Left hindlimb (tissue), 1 donor: ENCODE data around the gene SMG5.
"Not testable (repeated sequence)": the region's sequence is repeated elsewhere in the genome, so short reads cannot be mapped to it uniquely, and the experiment has no call there.

Experiments used
- DNase-seq: peaks from one replicate; pipeline ENCODE4 v3.0.0-alpha.2; 2018

SMG5 gene

GRCh38 chr1:156282479-156283222, at the start of gene SMG5:
SMG5 (minus strand) TSS chr1:156282825; CDS start chr1:156282680, 145 bp downstream.
- DNase-seq, result peak; percentile 97

DNA sequence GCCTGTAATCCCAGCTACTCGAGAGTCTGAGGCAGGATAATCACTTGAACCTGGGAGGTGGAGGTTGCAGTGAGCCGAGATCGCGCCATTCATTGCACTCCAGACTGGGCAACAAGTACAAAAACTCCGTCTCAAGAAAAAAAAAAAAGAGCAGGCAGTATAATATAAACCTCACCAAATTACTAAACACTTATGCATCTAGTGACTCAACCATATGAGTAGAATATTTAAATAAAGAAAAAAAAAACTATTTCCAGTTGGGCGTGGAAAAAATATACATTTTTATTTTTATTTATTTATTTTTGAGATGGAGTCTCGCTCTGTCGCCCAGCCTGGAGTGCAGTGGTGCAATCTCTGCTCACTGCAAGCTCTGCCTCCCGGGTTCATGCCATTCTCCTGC, 40.6 kb upstream of the SMG5 start:
- DNase-seq, result not testable (repeated sequence)

GRCh38 chr1:156320560-156320959, 37.9 kb upstream of the SMG5 start:
- DNase-seq, result no peak

- no peak for DNase-seq
Measured at GRCh38 chr1:156319664-156320063, 37.0 kb upstream of the SMG5 start.

DNA sequence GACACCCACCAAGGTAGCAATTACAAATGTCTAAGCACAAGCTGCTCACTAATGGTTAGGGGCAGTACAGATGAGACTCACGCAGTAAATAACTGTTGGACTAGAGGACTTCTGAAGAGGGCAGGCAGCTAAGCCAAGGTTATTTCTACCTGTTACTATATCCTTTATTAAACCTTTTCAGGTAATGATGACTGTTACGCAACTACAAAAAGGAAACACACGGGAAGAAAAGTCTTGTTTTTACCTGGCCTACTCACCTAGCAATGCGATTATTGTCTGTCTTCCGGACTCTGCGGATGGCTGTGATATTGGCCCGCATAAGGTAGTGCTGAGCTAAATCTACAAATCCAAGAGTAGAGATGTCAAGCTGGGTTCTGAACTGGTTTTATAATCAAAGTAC, 34.3 kb upstream of the SMG5 start:
- no peak for DNase-seq

DNA sequence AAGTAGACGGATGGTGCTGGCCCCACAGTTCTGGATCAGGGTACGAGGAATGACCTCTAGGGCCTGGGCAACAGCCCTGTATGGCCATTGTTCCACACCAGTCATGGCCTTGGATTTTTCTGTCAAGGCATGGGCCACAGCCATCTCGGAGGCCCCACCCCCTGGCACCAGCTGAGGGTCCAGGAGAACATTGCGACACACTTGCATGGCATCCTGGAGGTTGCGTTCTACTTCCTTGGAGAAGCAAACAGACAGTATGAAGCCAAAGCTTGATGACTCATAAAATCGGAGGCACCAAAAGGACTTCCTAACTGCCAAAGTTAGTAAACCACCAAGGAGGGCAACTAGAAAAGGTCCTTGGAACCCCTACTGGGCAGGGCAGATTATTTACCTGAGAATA, 28.3 kb upstream of the SMG5 start:
- DNase-seq, result no peak

GRCh38 chr1:156308078-156308477, 25.5 kb upstream of the SMG5 start:
- DNase-seq, result no peak

- no peak for DNase-seq
Measured at GRCh38 chr1:156305215-156305614, 22.6 kb upstream of the SMG5 start.

DNA sequence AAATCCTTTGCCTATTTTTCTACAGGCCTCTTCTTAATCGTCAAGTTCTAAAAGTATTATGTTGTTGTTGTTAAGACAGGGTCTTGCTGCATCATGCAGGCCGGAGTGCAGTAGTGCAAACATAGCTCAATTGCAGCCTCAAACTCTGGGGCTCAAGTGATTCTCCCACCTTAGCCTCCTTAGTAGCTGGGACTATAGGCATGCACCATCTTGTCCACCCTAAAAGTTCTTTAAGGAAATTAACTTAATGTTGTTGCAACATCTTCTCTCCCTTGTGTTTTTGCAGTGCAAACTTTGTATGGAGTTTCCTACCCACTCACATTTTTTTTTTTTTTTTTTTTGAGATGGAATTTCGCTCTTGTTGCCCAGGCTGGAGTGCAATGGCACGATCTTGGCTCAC, 20.6 kb upstream of the SMG5 start:
- no peak for DNase-seq

- no peak for DNase-seq
Measured at GRCh38 chr1:156298852-156299357, 16.3 kb upstream of the SMG5 start, which contains the start of gene VHLL. VHLL (minus strand) TSS chr1:156299307; CDS start chr1:156299189, 118 bp downstream.

DNA sequence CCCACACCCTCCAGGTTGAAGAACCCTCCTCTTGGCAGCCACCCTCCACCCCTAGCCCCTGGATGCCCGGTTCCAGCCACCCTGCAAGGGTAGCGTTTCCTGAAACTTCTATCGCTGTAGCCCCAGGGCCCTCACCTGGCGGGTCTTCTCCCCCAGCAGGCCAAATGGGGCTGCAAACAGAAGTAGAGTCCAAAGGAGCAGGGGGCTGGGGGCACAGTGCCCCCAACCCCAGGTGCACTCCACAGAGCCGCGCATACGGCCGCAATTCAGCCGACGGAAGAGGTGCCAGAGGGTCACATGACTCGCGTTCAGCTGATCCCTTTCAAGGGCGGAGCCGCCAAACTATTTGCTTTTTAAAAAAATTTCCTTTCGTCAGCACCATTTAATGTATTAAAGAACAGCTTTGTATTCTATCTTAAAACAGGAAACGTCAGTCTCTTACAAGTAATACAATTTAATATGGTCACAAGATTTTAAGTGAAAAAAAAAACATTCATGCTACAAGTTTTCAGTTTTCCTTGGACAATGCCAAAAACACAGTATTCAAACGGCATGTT, 12.8 kb upstream of the SMG5 start, which contains the start of gene GLMP:
Gene GLMP (minus strand): TSS at position 289 of the 557 bp plus-strand sequence. CDS start 34 bp downstream, at position 255.
- peak; percentile 71 for DNase-seq

GRCh38 chr1:156293895-156294294, 11.3 kb upstream of the SMG5 start:
- no peak for DNase-seq

GRCh38 chr1:156293098-156293434, 10.4 kb upstream of the SMG5 start:
- no peak for DNase-seq

- peak; percentile 90 for DNase-seq
Measured at GRCh38 chr1:156291226-156292061, 8.8 kb upstream of the SMG5 start.

DNA sequence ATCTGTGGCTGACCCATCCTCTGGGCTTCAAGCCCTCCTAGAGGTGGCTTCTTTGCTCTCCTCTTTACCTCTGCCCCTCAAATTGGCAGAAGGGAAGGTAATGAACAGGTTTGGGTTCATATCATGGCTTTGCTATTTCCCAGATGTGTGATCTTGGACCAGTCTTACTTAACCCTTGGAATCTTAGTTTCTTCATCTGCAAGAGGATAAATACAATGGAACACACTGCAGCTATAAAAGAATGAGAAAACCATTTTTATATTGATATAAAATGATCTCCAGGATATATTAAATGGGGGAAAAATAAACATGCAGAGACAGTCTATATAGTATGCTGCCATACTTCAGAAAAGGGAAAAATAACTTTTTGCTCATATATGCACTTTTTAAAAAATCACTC, 7.2 kb upstream of the SMG5 start:
- no peak for DNase-seq

DNA sequence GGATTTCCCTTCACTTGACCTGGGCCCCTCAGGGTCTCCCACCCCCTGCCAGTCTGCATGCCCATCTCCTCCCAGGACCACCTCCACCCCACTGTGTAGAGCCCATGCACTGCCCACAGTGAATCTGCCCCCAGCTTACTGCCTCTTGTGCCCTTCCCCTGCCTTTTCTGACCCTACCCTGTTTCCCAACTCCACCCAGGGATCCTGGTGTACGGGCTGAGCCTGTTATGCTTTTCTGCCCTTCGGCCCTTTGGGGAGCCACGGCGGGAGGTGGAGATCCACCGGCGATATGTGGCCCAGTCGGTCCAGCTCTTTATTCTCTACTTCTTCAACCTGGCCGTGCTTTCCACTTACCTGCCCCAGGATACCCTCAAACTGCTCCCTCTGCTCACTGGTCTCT, 3.4 kb upstream of the SMG5 start:
- no peak for DNase-seq

DNA sequence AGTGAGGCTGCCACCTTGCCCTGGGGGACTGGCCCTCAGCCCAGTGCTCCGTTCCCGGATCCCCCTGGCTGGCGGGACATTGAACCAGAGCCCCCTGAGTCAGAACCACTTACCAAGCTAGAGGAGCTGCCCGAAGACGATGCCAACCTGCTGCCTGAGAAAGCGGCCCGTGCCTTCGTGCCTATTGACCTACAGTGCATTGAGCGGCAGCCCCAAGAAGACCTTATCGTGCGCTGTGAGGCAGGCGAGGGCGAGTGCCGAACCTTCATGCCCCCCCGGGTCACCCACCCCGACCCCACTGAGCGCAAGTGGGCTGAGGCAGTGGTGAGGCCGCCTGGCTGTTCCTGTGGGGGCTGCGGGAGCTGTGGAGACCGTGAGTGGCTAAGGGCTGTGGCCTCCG, 2.8 kb upstream of the SMG5 start:
- DNase-seq, result no peak

- DNase-seq, result no peak
Measured at GRCh38 chr1:156284757-156285156, 2.1 kb upstream of the SMG5 start.

GRCh38 chr1:156284112-156284511, 1.5 kb upstream of the SMG5 start, which contains the start of gene TMEM79:
TMEM79 (plus strand) TSS chr1:156284325; CDS start chr1:156285227, 902 bp downstream.
- no peak for DNase-seq

- DNase-seq, result no peak
Measured at GRCh38 chr1:156283521-156283920, 896 bp upstream of the SMG5 start.

- DNase-seq, result no peak
Measured at GRCh38 chr1:156281693-156282478, 739 bp downstream of the SMG5 start.

GRCh38 chr1:156281281-156281680, 1.3 kb downstream of the SMG5 start:
- DNase-seq, result peak; percentile 43

DNA sequence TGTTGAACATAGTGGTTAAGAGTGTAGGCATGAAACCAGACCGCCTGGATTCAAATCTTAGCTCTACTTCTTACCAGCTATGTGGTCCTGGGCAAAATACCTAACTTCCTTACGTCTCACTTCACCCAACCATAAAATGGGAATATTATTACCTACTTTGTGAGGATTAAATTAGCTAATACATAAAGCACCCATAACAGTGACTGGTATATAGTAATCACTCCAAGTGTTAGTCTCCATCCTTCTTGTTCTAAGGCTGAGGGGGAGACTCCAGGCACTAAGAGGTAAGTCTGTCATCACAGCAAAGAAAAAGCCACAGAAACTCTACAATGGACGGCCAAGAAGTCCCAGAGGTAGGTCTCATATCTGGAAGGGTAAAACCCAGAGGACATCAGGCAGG, 2.8 kb downstream of the SMG5 start:
- no peak for DNase-seq
